HG03571 (cell line): ENCODE data around the gene GRID1.

Experiments used
- ATAC-seq: cut with Tn5 transposase; IDR thresholded peaks from one replicate; pipeline ENCODE4 v1.9.1; 2021; ENCODE audit not compliant: unreplicated experiment

GRID1 gene

DNA sequence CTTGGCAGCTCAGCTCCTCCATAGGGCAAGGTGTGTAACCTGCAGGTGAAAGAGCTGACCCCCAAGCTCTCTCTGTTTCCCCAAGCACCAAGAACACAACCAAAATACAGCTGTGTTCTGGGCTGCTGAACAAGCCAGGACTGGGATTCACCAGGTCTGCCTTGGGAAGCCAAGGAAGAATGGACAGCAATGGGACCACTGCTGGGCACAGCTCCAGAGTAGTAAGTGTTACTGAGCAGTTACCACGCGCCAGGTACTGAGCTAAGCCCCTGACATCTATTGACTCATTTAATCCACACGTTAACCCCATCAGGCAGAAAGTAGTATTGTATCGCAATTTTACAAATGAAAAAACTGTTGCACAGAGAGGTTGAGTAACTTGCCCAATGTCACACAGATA, 168.3 kb downstream of the GRID1 start:
- no peak for ATAC-seq

DNA sequence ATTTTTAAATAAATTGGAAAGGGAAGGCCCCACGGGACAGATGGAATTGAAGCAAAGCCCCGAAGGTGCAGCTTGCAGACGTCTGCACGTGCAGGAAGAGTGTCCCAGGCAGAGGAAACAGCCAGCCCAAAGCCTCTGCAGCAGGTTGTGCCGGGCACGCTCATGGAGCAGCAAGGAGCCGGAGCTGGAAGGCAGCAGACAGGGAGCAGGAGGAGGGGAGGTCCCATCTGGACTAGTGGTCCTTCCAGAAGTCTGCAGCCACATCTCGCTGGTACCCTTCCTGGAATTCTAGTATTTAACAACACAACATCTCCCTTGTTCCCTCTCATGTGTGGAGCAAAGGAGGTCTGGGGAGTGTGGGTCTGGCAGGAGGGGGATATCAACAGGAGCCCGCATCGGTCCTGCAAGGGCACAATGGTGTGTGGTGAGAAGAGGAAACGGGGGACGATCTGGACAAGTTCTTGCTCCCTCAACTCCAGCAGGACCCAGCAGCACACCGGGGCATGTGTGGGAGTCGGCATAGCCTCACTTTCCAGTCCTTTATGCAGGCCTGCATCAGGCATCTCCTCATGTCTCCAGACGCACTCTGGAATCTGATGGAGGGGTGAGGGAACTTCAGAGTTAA, 169.3 kb downstream of the GRID1 start:
- no peak for ATAC-seq

DNA sequence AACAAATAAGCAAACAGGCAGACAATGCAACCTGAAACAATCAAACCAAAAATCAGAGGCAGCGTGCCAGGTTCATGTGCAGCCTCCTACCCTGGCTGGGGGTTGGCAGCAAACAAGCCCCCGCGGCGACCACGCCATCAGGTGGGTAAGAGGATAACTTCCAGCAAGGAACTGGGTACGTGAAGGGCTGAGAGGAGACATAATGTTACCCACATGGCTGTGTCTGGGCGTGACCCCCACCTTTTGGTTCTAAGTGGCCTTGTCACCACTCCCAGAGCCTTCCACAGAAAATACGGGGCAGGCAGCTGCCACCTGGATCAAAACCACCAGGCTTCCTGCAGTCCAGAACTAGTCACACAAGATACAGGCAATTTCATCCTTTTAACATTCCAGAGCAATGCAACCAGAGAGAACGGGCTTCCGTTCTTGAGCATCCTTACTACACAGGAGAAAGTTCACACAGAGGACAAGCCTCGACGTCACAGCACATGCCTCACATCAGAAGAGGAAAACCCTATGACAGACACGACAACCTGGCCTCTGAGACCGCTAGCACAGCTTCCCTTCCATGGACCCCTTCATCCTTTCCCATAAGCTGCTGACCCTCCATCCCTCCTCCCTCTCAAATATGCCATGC, 171.0 kb downstream of the GRID1 start:
- ATAC-seq = no peak

DNA sequence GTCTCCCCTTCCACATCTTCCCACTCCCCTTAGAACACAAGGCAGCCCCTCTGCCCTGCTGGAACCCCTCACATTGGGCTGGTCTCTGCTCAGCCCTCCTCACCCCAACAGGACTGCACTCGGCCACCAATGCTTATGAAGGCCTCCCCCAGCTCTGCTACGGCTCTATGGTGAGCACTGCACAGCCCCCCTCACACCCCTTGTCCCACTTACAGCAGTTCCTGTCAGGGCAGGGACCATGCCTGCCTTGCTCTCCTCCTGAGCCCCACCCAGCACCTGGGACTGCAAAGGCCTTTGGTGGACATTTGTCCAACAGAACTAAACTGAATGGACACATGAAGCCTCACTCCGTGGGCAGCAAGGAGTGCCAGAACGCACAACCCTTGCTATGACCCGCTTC, 171.9 kb downstream of the GRID1 start:
- no peak for ATAC-seq

DNA sequence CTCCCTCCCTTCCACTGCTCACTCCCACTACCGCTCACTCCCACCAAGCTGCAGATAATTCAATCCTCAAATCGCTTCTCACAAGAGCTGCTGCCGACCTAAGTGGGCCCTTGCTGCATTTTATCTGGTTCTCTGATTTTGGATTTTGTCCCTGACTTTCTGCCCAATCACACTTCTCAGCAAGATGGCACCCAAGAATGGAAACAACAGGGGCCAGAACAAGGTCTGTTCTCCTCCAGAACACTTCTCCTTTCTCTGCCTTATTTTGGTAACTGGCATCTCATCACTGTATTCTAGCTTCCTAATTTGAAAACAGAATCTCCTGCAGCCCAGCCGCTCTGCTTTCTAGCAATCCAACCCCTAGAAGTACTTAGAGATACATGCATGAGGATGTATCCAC, 172.8 kb downstream of the GRID1 start:
- ATAC-seq = no peak

DNA sequence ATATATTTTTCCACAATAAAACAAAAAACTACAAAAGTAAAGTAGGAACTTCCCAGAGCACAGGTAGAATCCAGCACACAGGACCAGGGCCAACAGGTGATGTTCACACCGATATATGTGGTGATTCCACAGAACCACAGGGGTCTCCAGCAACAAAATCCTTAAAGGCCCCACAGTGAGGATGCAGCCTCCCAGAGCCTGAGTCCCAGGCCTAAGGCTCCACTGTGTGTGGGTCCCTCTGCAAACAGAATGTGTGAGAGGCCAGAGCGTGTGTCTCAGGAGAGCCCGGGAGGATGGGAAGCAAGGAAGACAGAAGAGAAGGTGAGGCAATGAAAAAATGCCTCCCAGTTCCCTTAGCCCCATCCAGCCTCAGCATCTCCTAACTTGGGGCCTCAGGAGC, 173.9 kb downstream of the GRID1 start:
- no peak for ATAC-seq

DNA sequence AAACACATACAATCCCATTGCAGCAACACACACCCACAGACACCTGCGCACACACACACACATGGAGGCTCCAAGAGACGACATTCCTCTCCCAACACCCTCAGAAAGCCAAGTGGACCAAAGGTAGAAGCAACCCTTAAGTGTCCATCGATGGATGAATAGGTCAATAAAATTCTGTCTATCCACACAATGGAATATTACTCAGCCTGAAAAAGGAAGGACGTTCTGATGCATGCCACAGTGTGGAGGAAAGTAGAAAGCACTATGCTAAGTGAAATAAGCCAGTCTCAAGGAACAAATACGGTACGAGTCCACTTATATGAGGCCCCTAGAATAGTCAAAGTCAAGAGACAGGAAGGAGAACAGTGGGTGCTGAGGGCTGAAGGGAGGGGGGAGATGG, 174.4 kb downstream of the GRID1 start:
- no peak for ATAC-seq

DNA sequence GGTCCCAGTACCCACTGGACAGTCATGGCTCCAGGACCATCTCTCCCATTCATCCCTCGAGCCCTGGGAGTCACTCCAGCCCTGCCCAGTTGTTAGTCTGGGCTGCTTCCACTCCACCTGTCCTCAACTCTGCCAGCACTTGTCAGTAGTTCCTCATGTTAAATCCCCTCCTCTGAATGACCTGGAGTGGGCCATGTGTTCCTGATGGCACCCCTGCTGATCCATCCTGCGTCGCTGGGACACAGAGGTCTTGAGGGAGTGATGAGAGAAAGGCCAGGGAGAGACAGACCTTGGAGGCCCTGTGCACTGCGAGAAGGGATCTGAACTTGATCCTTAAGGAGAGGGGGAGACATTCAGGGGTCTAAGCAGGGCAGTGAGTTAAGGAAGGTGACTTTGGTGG, 174.9 kb downstream of the GRID1 start:
- ATAC-seq = no peak

DNA sequence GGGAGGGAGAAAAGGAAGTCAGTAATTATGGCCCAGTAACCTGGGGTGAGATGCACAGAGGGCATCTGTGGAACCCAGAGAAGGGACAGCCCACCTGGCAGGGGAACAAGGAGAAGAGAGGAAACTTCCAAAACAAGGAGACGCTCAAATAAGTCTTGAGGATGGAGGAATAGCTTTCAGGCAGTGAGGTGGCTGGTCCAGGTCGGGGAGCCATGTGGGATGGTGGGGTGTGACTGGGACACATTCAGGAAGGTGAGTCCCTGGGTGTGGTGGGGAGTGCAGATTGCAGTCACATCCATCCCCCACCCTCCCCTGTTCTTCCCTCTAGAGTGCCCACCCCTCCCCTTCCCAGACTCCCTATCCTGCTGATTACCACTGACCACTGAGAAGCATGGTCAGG, 175.4 kb downstream of the GRID1 start:
- no peak for ATAC-seq

DNA sequence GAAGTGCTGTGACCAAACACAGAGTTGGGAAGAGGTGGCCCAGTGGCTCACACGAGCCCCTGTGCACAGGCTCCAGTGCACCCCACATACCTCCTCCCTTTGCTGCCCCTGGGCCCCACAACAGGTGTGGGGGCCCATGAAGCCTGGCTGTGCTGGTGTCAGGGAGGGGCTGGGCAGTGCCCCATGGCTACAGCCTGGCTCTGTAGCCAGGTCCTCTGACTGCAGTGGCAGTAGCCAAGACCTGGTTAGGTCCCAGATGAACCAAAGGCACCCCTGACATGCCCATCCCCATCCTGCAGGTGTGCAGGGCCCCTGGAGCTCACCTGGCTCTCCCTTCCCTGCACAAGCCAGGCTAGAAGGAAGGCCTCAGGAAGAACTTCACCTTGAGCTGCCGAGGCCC, 176.3 kb downstream of the GRID1 start:
- no peak for ATAC-seq

DNA sequence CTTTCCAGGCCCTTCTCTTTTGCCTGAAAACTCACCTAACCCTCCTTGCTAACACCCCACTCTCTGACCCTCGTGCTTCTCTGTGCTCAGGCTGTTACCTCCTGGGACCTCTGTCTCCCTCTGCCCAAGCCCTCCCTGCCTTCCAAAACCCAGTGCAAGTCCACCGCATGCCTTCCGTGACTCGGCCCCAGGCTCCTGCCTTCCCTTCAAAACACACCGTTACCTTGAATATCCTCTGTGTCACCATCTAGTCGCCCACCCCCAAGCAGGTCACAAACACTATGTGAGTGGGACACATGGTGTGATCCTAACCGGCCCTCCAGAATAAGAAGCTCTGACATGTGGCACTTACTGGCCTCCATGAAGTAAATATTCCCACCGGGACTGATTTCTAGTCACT, 176.7 kb downstream of the GRID1 start:
- ATAC-seq = no peak

DNA sequence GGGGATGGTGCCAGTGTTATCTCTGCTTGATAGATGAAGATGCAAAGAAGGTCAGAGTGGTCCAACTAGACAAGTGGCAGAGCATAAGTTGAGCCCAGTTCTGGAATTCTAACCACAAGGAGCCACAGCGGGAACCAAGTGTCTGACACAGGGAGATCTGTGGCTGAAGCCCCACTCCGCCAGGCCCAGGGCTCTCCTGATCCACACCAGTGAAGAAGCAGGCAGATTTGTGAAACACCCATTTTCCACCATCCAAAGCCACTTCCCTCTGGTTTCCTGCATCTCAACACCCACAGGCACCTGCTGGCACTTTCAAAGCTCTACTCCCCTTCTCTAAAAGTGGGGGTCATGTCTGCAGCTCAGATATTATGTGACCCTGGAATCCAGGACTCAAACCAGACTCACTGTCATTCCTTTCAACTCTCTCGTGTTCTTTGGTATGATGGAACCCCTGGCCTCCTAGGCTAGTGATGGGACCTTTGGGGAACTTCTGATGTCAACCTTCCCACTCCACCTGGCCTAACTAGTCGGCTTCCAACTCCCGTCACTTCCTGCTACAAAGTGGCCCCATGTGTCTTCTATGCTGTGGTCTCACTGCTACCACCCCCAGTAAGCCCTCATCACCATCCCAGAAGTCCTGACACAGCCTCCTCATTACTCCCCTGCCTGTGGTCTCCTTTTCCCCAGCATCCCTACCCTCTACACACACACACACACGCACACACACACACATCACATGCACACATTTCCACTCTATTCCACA, 177.6 kb downstream of the GRID1 start:
- ATAC-seq = no peak

DNA sequence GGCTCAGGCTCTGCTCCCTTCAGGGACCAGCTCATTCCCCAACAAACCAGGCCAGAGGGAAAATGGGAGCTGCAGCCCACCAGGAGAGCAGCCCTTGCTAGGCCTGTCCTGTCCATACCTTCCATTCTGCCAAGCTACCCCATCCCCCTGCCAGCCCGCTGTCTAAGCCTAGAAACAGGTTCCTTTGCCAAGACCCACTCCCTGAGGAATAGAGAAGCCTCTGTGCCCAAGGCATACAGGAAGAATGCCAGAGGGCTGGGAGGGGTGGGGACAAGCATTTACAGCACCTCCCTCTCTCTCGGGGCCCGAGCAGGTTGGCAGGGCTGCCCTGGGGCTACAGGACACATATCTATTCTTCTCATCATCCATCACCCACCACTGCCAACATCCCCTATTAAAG, 178.3 kb downstream of the GRID1 start:
- ATAC-seq = no peak

DNA sequence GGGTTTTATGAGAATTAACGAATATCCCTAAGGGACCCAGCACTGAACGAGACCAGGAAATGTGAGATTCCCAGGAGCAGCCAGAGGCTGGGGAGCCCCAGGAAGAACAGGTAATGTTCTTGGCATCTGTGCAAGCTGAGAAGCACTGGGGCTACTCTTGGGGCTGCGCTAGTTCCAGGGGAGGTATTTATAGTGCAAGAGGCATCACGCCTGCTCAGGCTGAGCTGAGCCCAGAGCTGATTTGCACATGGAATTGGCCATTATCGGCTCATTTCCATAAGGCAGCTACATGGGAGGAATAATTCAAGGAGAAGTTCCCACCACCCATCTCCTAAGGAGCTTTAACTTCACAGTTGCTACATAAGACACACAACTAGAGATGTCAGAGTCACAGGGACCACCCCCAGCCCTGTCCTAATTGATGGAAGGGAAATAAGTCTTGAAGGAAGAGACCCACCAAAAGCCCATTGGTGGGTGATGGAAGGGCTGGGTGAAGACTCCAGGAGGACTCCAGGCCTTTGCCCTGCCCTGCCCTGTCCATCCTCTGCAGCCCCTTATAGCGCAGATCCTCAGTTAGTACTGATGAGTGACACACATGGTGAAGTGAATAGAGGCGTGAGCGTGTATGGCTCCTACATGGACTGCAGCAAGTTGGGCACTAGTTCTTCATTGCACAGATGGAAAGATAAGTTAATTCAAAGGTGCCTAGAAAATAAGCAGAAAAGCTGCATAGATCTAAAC, 178.9 kb downstream of the GRID1 start:
- ATAC-seq = no peak

DNA sequence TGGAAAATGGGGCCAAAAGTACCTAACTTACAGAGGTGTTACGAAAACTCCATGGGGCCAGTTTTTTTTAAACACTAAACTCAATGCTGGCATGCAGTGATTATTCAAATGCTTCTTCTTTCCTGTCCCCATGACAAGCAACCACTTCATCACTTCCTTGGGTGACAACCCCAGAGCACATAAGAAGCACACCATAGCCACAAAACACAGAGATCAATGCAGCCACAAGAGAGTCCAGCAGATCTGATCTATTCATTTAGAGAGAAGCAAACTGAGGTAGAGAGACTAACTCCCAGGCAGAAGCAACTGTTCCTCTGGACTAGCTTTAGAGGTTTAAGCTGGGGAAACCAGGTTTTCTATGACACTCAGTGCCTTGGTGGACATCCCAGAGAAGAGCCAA, 180.0 kb downstream of the GRID1 start:
- no peak for ATAC-seq

DNA sequence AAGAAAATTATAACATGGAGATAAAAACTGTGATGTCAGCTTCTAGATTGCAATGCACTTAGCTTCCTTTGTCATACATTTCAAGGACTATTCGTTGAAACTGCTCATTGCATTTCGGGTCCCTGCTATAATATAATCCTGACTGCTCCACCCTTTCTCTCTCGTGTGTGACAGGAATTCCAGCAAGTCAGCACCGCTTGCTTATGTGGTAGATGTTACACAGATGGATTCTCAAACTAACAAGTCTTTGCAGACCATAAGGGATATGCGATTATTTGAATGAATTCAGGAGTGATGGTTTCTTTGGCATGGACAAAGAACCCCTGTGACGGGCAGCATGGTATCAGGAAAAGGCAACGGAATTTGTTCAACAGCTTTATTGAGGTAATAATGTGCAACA, 184.0 kb downstream of the GRID1 start:
- ATAC-seq = no peak

DNA sequence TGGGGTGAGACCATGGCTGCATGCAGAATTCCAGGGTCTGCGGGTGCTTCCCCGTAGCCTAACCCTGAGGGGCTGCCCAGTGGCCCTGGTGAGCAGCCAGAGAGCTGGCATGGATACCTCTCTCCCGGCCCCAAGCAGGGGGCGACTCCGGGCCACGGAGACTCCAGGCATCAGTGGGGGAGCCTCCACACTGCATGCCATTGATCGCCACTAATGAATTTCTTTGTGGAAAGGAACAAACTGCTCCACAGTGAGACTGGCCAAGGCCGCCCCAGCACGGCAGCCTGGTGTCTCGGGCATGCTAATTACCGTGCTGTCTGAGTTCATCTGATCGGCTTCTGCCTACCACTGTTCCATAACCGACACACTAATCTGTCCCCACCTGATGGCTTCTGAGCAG, 184.4 kb downstream of the GRID1 start:
- ATAC-seq = no peak

DNA sequence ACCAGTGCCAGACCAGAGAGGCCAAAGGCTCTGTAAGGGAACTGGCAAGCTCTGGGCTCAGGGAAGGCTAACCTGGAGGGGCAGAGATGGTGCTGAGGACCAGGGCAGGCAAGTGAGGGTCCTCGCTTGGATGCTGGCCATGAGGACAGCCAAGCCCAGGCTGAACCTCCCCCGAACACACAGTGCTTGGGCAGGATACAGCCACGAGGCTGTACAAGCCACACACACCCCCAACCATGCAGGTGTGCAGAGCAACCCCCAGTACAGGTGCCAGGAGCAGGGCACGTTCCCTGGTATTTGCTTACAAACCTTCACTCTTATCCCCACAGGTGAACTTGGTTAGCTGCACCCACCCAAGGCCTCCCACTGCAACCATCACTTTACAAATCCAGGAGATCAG, 185.7 kb downstream of the GRID1 start:
- ATAC-seq = no peak

DNA sequence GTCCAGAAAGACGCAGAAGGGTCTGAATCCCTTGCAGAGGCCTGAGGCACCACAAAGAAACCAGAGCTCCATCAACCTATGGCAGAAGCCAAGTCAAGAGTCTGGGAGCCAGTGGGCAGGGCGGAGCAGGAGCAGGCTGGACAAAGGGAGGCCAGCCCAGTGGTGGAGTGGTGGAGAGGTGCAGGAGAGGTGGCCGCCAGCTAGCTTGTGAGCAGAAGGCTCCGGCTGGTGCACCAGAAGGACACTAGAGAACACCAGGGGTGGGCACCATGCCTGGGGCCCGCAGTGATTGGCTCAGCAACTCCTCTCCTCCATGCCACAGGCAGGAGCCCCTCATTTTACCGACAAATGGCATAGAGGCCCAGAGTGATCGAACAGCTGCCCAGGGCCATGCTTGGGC, 186.6 kb downstream of the GRID1 start:
- no peak for ATAC-seq

DNA sequence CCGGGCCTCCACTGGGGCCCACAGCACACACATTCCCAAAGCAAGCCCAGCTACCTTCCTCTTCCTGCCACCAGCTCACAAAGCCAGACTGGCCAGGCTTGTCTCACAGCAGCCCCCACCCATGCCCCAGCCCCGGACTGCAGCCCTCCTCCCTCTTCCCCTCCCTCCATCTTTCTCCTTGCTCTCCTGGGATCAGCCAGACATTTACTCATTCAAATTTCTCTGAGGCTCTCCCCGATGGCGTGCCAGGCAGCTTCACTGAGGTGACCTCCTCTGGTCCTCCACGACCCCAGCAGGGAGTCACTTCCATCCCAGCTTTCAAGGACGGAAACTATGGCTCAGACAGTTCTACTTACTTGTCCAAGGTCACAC, 187.5 kb downstream of the GRID1 start:
- ATAC-seq = no peak

DNA sequence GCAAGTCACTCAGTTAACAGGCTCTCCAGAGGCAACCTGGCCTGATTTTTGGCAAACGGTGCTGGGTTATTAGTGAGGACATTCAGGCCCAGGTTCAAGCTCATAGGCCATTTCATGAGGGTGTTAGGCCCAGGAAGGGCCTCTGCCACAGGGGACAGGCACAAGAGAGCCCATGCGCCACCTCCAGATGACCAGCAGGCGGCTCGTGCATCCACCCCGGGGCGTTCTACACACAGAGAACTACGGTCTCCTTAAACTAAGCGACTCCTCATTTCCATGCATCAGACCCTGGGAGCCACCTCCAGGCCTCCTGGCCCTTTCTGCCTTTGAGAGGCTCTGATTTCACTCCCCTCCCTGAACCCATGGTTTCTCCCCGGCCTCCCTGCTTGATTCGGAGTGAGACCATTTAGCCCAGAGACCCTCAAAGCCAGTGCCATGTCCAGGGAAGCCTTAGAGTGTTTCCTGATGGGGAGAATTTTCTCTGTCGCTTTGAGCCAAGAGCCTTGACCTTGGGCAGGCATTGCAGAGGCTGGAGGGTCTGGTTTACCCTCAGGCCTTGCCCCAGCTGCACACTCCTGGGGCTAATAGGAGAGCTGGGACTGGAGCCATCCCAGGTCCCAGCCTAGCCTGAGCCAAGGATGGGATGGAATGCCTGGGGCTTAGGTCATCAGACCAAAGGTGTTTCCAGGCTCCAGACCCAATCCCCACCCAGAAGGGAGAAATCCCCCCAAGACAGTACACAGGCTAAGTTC, 188.0 kb downstream of the GRID1 start:
- no peak for ATAC-seq
